ENCODE data around the gene CAMSAP2. TPM values are rescaled to one million over a fixed set of nuclear protein-coding genes. Genes with fewer than 3 reads are reported as not detected.

Gene CAMSAP2
- total and polyA plus RNA-seq, 2 donors (not counting 3 experiments of a cell fraction or from before 2014, with no cell fraction given): 6.7 to 45.5 TPM

DNA sequence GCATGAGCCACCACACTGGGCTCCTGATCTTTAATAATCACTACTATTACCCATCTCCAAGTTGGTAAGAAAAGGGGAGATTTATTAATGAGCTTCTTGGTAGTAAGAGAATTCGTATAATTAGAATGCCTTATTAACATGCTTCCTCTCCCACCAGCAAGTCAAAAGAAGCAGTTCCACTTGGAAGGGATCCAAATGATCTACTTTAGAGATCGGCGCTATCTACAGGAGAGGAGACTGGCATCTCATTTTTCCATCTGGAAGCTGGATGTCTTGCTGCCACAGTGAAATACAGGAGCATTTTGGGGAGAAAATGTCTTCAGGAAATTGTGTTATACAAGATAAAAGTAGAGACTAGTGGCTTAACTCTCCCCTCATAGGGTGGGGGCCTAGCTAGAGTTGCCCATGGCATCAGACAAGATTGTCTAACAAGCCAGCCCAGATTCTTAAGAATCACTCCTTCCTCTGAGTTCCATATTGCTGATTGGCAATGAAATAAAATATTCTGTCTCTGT lies 33.6 kb upstream of the CAMSAP2 start:
- CTCF ChIA-PET: no interaction called here
- no peak for TF ChIP-seq EZH2 (IDR thresholded peaks at IDR 0.05; ENCODE audit: borderline replicate concordance, low read depth, low read length, severe bottlenecking)
- TF ChIP-seq JUN (IDR thresholded peaks at IDR 0.05; ENCODE audit: borderline replicate concordance, insufficient read depth, insufficient read length, low read depth): no peak
- no peak for TF ChIP-seq FOS (IDR thresholded peaks at IDR 0.05; ENCODE audit: borderline replicate concordance, insufficient read depth, low read length)
- no peak for TF ChIP-seq POLR2AphosphoS5 (IDR thresholded peaks at IDR 0.05; ENCODE audit: insufficient read depth, low read depth, low read length)
- no peak for TF ChIP-seq MYC (IDR thresholded peaks at IDR 0.05; ENCODE audit: low read depth, low read length)
- TF ChIP-seq GATA2 (IDR thresholded peaks at IDR 0.05; ENCODE audit: insufficient read depth, insufficient read length, low read depth, low read length): no peak
- no peak for TF ChIP-seq CTCF (IDR thresholded peaks at IDR 0.05; ENCODE audit: extremely low read depth in 1 of 2, insufficient read depth in 1 of 2, low read depth in 1 of 2, low read length in 2 of 2)
- TF ChIP-seq POLR2A (IDR thresholded peaks at IDR 0.05; ENCODE audit: low read depth, low read length): no peak
- TF ChIP-seq, protein P1, sequence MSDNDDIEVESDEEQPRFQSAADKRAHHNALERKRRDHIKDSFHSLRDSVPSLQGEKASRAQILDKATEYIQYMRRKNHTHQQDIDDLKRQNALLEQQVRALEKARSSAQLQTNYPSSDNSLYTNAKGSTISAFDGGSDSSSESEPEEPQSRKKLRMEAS (IDR thresholded peaks at IDR 0.05; ENCODE audit: insufficient read depth, insufficient read length): no peak
- Histone ChIP-seq H3K9me3 (replicated peaks; ENCODE audit: control insufficient read depth, insufficient read depth, low read length) (no peaks in the 10 kb centered on the region), H3K4me2 (ENCODE audit: insufficient read depth, low read length) (no peak overlapping the region), H3K79me2 (ENCODE audit: control insufficient read depth, insufficient read depth, low read length) (no peaks in the 10 kb centered on the region), H3K9ac (replicated peaks; ENCODE audit: extremely low read depth, insufficient read depth, low read length) (no peak overlapping the region), H3K4me1 (ENCODE audit: control insufficient read depth, extremely low read depth, insufficient read depth, low read length) (no peaks in the 10 kb centered on the region), H4K20me1 (replicated peaks; ENCODE audit: control insufficient read depth, extremely low read depth, insufficient read depth, low read length) (no peaks in the 10 kb centered on the region), H3K36me3 (ENCODE audit: control insufficient read depth in 2 of 2, extremely low read depth in 1 of 2, insufficient read depth in 2 of 2, low read length in 2 of 2) (no peaks in the 10 kb centered on the region), H3K4me3 (replicated peaks in 1 of 3; ENCODE audit: insufficient read depth in 1 of 3, low read depth in 1 of 3, low read length in 3 of 3) (no peak overlapping the region), H3K27me3 (ENCODE audit: control insufficient read depth in 2 of 2, insufficient read depth in 2 of 2, low read length in 2 of 2) (peaks cover 0 to 1% of the 10 kb centered on the region in 2 experiments), H2AFZ (ENCODE audit: low read depth, low read length) (no peak overlapping the region), H3K27ac (ENCODE audit: insufficient read depth, low read depth, low read length) (no peak overlapping the region), H3K9me1 (replicated peaks; ENCODE audit: control insufficient read depth, extremely low read depth, insufficient read depth, low read length) (no peaks in the 10 kb centered on the region)
- dilution Hi-C loops (cut with MboI; ENCODE audit: extremely low pct_ligation_motif_present, low sequenced_read_pairs) (no loop called here), intact Hi-C loops (cut with micrococcal nuclease) (no loop called here)
- DNase-seq (ENCODE audit: low read depth, low spot score) (no peak), FAIRE-seq (no peak)
- BruUV-seq (replicated peaks): no TSS peak
- POLR2A ChIA-PET: no interaction called here

Data from endothelial cell of umbilical vein (primary cell).